GM12874 (cell line): ENCODE data around the gene SLC10A1.

Experiments
- CTCF ChIP-seq: IDR thresholded peaks from 2 replicates; pipeline ENCODE4 v1.5.1; 2011; ENCODE audit warnings: low read depth, mild to moderate bottlenecking, control low read depth, low read length, moderate library complexity; ENCODE audit not compliant: insufficient read depth

The SLC10A1 gene

DNA sequence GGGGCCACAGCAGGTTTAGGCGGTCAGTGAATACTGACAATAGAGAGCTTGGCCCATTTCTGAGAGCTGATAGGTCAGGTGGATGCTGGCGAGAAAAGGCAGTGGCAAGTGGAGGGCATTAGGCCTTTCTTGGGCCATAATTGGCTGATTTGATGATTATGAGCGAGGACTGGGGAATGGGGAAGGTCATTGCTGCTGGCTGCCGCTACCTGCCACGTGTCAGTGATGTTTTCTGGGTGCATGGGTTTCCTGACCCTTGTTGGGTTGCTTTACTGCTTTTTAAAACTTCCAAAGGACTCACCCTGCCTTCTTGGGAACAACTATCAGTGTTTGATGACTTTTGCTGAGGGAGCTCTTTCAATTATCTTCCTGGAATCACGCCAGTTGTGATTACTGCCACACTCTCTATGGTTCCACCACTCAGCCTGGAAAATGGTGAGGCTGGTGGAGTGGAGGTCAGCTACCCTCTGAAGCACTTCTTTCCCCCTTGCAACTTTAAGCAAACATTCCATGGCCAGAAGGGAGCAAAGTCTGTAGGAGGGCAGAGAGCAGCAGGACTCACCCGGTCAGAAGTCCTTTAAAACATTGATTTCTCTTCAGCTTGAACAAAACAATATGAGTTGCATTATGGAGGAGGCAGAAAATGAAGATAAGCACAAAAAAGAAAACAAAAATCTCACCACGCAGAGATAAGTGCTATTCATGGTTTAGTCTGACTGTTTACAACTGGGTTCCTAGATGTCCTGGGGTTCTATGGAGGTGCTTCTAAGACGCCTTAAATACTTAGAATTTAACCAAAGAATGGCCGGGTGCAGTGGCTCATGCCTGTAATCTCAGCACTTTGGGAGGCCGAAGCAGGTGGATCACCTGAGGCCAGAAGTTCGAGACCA is 12.1 kb upstream of the SLC10A1 start:
- TF ChIP-seq CTCF = no peak

GRCh38 chr14:69807192-69807591 is 10.2 kb upstream of the SLC10A1 start:
- no peak for TF ChIP-seq CTCF

GRCh38 chr14:69804902-69805301 is 7.9 kb upstream of the SLC10A1 start:
- no peak for TF ChIP-seq CTCF

GRCh38 chr14:69803753-69804152 is 6.7 kb upstream of the SLC10A1 start:
- no peak for TF ChIP-seq CTCF

DNA sequence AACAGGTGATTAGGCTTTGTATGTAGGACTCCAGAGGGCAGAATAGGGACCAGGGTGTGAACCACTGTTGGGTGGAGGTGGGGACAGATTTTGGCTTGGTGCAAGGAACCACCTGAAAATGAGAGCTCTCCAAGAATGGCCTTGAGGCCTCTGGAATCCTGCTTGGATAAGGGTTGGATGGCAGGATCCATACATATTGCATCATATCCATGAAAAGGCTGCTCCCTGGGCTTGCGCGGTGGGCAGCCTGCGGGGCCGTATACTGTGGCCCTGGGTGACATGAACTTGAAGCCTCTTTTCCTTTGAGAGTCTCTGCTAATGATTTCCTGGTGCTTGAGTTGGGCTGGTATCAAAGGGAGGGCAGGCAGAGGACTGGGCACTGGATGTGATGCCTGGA is 1.3 kb upstream of the SLC10A1 start:
- no peak for TF ChIP-seq CTCF

DNA sequence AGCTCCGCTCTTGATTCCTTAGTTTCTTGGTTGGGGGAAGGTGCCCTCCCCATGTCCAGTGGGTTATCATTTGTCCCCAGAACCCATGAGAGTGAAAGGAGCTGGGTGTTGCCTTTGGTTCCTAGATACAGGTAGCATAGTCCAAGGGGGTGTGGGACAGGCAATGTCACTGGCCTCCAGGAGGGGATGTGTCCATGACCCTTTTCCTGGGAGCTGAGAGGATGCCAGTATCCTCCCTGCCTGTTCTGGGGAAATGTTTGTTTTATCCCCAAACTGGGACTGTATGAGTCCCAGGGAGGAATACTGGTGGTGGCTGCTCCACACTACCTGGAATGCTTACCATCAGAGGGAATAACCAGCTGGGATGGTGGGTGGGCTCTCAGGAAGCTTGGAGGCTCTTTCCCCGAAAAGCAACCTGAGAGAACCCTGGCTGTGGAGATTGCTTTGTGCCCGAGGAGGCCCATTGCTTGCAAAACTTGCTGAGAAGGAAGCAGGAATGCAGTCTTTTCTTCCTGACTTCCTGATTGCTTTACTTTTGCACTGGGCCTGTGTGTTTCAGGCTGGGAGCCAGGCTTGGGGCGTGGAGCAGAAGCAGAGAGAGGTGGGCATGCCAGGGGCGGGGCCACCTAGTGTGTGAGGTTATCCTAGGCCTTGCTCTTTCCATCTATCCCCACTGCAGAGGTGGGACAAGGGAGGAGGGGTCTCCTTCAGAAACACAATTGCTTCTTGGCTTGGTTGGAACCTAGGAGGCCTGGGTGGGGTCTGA is 715 bp upstream of the SLC10A1 start:
- TF ChIP-seq CTCF = no peak

- no peak for TF ChIP-seq CTCF
These were observed 1.4 kb downstream of the SLC10A1 start for GRCh38 chr14:69795691-69796090.
